Astrocyte (in vitro differentiated cells and primary cell): ENCODE data around the gene ST6GALNAC5. TPM values are rescaled to one million over a fixed set of nuclear protein-coding genes. Genes with fewer than 3 reads are reported as not detected.
A peak's percentile ranks its signal among the peaks of the same experiment; 100 is the strongest.

ENCODE experiments used
- DNase-seq: peaks from one replicate; pipeline ENCODE4 v3.0.0-alpha.2; 2010; ENCODE audit warnings: low read depth
- FAIRE-seq: peaks from 2 replicates; lab custom pipeline; 2011; peaks lifted over from hg19 to GRCh38; lab: Jason Lieb, UNC
- H2AFZ ChIP-seq: 2 replicates; pipeline ENCODE4 v1.6.0; 2012; ENCODE audit warnings: low read depth, low read length, inconsistent platforms
- H3K27ac ChIP-seq: 2 replicates; pipeline ENCODE4 v1.5.1; 2011; ENCODE audit warnings: low read depth, low read length, inconsistent platforms
- H3K27me3 ChIP-seq: 2 replicates; pipeline ENCODE4 v1.6.0; 2011; ENCODE audit warnings: low read length, inconsistent platforms; ENCODE audit not compliant: insufficient read depth
- H3K36me3 ChIP-seq: 2 replicates; pipeline ENCODE4 v1.5.1; 2011; ENCODE audit warnings: low read length, inconsistent platforms; ENCODE audit not compliant: insufficient read depth
- H3K4me1 ChIP-seq: 2 replicates; pipeline ENCODE4 v1.5.1; 2011; ENCODE audit warnings: low read length, inconsistent platforms; ENCODE audit not compliant: insufficient read depth
- H3K4me2 ChIP-seq: 2 replicates; pipeline ENCODE4 v1.6.0; 2012; ENCODE audit warnings: low read length, inconsistent platforms
- H3K4me3 ChIP-seq: 2 replicates; pipeline ENCODE4 v1.5.1; 2011; ENCODE audit warnings: low read depth, mild to moderate bottlenecking, low read length, inconsistent platforms; ENCODE audit not compliant: insufficient read depth
- H3K79me2 ChIP-seq: 2 replicates; pipeline ENCODE4 v1.6.0; 2012; ENCODE audit warnings: mild to moderate bottlenecking, low read length, inconsistent platforms; ENCODE audit not compliant: insufficient read depth
- H3K9ac ChIP-seq: 2 replicates; pipeline ENCODE4 v1.6.0; 2012; ENCODE audit warnings: mild to moderate bottlenecking, low read length, inconsistent platforms
- H3K9me3 ChIP-seq: 2 replicates; pipeline ENCODE4 v1.5.1; 2012; ENCODE audit warnings: low read depth, mild to moderate bottlenecking, low read length, inconsistent platforms; ENCODE audit not compliant: insufficient read depth
- H4K20me1 ChIP-seq: 2 replicates; pipeline ENCODE4 v1.6.0; 2012; ENCODE audit warnings: low read length, inconsistent platforms; ENCODE audit not compliant: insufficient read depth
- H3K27ac Mint-ChIP-seq: one replicate; pipeline ENCODE4 v1.8.0; 2021; ENCODE audit warnings: mild to moderate bottlenecking, mixed read lengths; ENCODE audit not compliant: unreplicated experiment
- H3K27me3 Mint-ChIP-seq: one replicate; pipeline ENCODE4 v1.8.0; 2021; ENCODE audit warnings: low read depth, mixed read lengths; ENCODE audit not compliant: unreplicated experiment
- H3K36me3 Mint-ChIP-seq: one replicate; pipeline ENCODE4 v1.8.0; 2021; ENCODE audit warnings: low read depth, mixed read lengths; ENCODE audit not compliant: unreplicated experiment
- H3K4me1 Mint-ChIP-seq: one replicate; pipeline ENCODE4 v1.8.0; 2021; ENCODE audit warnings: low read depth, mixed read lengths; ENCODE audit not compliant: unreplicated experiment
- H3K4me3 Mint-ChIP-seq: one replicate; pipeline ENCODE4 v1.8.0; 2021; ENCODE audit warnings: mild to moderate bottlenecking, moderate library complexity, mixed read lengths; ENCODE audit not compliant: unreplicated experiment
- H3K9me3 Mint-ChIP-seq: one replicate; pipeline ENCODE4 v1.8.0; 2021; ENCODE audit warnings: mild to moderate bottlenecking, mixed read lengths; ENCODE audit not compliant: unreplicated experiment
- CTCF ChIP-seq: IDR thresholded peaks from 2 replicates; pipeline ENCODE4 v1.5.1; 2011; ENCODE audit warnings: low read depth, mild to moderate bottlenecking, inconsistent platforms, low read length, moderate library complexity; ENCODE audit not compliant: insufficient read depth
- EZH2 ChIP-seq: IDR thresholded peaks from 2 replicates; pipeline ENCODE4 v1.6.1; 2012; ENCODE audit warnings: mild to moderate bottlenecking, low read length, inconsistent platforms; ENCODE audit not compliant: insufficient read depth
- total RNA-seq: library from RNA; stranded (reverse); gene quantifications from 2 replicates; pipeline ENCODE4 v1.2.1, GENCODE V29; 2021

The ST6GALNAC5 gene
- total RNA-seq, 1 donor from 2014 or later, result 1.3 TPM

- no peak overlapping the region for H3K27ac ChIP-seq
- H3K36me3 Mint-ChIP-seq, result no peaks in the 10 kb centered on the region
Observed at GRCh38 chr1:76865696-76866286, 1.5 kb upstream of the ST6GALNAC5 start.

GRCh38 chr1:76866566-76866965 is 714 bp upstream of the ST6GALNAC5 start:
- TF ChIP-seq EZH2 (no peak), CTCF (no peak)
- FAIRE-seq (no peak), DNase-seq (no peak)
- peaks cover 19% of the 10 kb centered on the region for H3K27me3 Mint-ChIP-seq
- peaks cover 19% of the 10 kb centered on the region for H3K4me1 Mint-ChIP-seq
- H3K4me3 ChIP-seq, result no peak overlapping the region
- no peaks in the 10 kb centered on the region for H3K79me2 ChIP-seq
- peaks cover 8% of the 10 kb centered on the region for H3K27me3 ChIP-seq
- H3K9me3 Mint-ChIP-seq, result no peaks in the 10 kb centered on the region
- no peak overlapping the region for H3K4me3 Mint-ChIP-seq
- H3K36me3 Mint-ChIP-seq, result no peaks in the 10 kb centered on the region
- no peak overlapping the region for H3K4me2 ChIP-seq
- no peak overlapping the region for H2AFZ ChIP-seq
- H3K36me3 ChIP-seq, result no peaks in the 10 kb centered on the region
- H3K4me1 ChIP-seq, result peaks cover 20% of the 10 kb centered on the region
- no peaks in the 10 kb centered on the region for H3K9me3 ChIP-seq
- no peak overlapping the region for H3K27ac ChIP-seq
- H4K20me1 ChIP-seq, result no peaks in the 10 kb centered on the region
- H3K27ac Mint-ChIP-seq, result no peak overlapping the region
- no peak overlapping the region for H3K9ac ChIP-seq

More at GRCh38 chr1:76865696-76866286, 1.5 kb upstream of the ST6GALNAC5 start:
- no peak for TF ChIP-seq EZH2
- no peak for TF ChIP-seq CTCF
- Mint-ChIP-seq H3K4me3 (no peak overlapping the region), H3K27me3 (peaks cover 19% of the 10 kb centered on the region), H3K9me3 (no peaks in the 10 kb centered on the region), H3K4me1 (peaks cover 19% of the 10 kb centered on the region), H3K27ac (no peak overlapping the region)
- DNase-seq (peak; percentile 18), FAIRE-seq (no peak)
- H3K9ac ChIP-seq, result no peak overlapping the region
- H3K4me1 ChIP-seq, result peaks cover 20% of the 10 kb centered on the region
- no peaks in the 10 kb centered on the region for H3K36me3 ChIP-seq
- H2AFZ ChIP-seq, result no peak overlapping the region
- no peak overlapping the region for H3K4me3 ChIP-seq
- H3K27me3 ChIP-seq, result peaks cover 8% of the 10 kb centered on the region
- no peaks in the 10 kb centered on the region for H3K9me3 ChIP-seq
- no peaks in the 10 kb centered on the region for H4K20me1 ChIP-seq
- no peaks in the 10 kb centered on the region for H3K79me2 ChIP-seq
- H3K4me2 ChIP-seq, result no peak overlapping the region
